HepG2 (cell line): ENCODE measurements around the gene E2F1. TPM values are rescaled to one million over a fixed set of nuclear protein-coding genes. Genes with fewer than 3 reads are reported as not detected.

Source experiments
- ATAC-seq: fragments of 200-7000 bp; cut with Tn5 transposase; 3 replicates; pipeline ENCODE4 v1.9.1; 2020; ENCODE audit warnings: mild to moderate bottlenecking, moderate library complexity
- BruUV-seq: library from RNA; stranded (reverse); fragments of 400-500 nt; replicated peaks from 2 replicates; lab custom pipeline; 2021; lab: Mats Ljungman, UMichigan
- CTCF ChIA-PET: fragments of 300-600 bp; formaldehyde crosslinking; extraction: SDS; loops from one replicate; lab custom pipeline; 2021; ENCODE audit warnings: low total read pairs, inconsistent platforms, low intra/inter-chr PET ratio; lab: Yijun Ruan, JAX
- POLR2A ChIA-PET: fragments of 350-600 bp; sonication (Branson Sonifier 250); formaldehyde crosslinking; loops from one replicate; lab custom pipeline; 2020; ENCODE audit warnings: antibody characterized with exemption, inconsistent platforms; lab: Yijun Ruan, JAX
- DNase-seq: peaks from one replicate; pipeline ENCODE4 v3.0.0-alpha.2; 2015; ENCODE audit warnings: low spot score
- FAIRE-seq: peaks from 3 replicates; lab custom pipeline; 2011; peaks lifted over from hg19 to GRCh38; lab: Jason Lieb, UNC
- H2AFZ ChIP-seq: one replicate; pipeline ENCODE4 v1.6.1; 2011; ENCODE audit warnings: low read length, inconsistent platforms
- H3K27ac ChIP-seq: fragments of 300-600 bp; 3 replicates; pipeline ENCODE4 v1.8.0; 2011; ENCODE audit warnings: mixed run types, mild to moderate bottlenecking, mixed read lengths, low read length, inconsistent platforms; ENCODE audit not compliant: insufficient read depth; ENCODE audit errors: extremely low read length
- H3K27me3 ChIP-seq, 2 experiments: fragments of 200-600 bp in 1 of 2; 2 replicates in 1 of 2; 3 replicates in 1 of 2; pipeline versions ENCODE4 v1.6.0 to v1.8.0; 2011; ENCODE audit warnings: low read length in 2 of 2, mild to moderate bottlenecking in 2 of 2, moderate library complexity in 2 of 2, inconsistent platforms in 1 of 2; ENCODE audit not compliant: insufficient read depth in 2 of 2, control insufficient read depth in 1 of 2
- H3K36me3 ChIP-seq, 2 experiments: fragments of 200-600 bp in 1 of 2; replicated peaks in 1 of 2; 2 replicates in 1 of 2; 3 replicates in 1 of 2; pipeline versions ENCODE4 v1.5.1 to v1.8.0; 2011; ENCODE audit warnings: low read length in 2 of 2, inconsistent platforms in 1 of 2; ENCODE audit not compliant: insufficient read depth in 2 of 2, control insufficient read depth in 1 of 2
- H3K4me1 ChIP-seq: 2 replicates; pipeline ENCODE4 v1.5.1; 2012; ENCODE audit warnings: low read length, inconsistent platforms; ENCODE audit not compliant: insufficient read depth
- H3K4me2 ChIP-seq: 2 replicates; pipeline ENCODE4 v1.6.0; 2011; ENCODE audit warnings: low read depth, low read length, inconsistent platforms
- H3K4me3 ChIP-seq, 3 experiments: fragments of 200-600 bp in 1 of 3; sonication (generic), shearing (Covaris generic) in 1 of 3; replicated peaks in 1 of 3; 2 replicates each; pipeline ENCODE4 v1.5.1; 2011 to 2016; ENCODE audit warnings: low read length in 3 of 3, inconsistent platforms in 2 of 3, low read depth in 2 of 3, mild to moderate bottlenecking in 2 of 3, control low read depth in 1 of 3, mixed read lengths in 1 of 3; ENCODE audit not compliant: insufficient read depth in 1 of 3
- H3K79me2 ChIP-seq: one replicate; pipeline ENCODE4 v1.6.1; 2011; ENCODE audit warnings: low read length, inconsistent platforms; ENCODE audit not compliant: insufficient read depth
- H3K9ac ChIP-seq: 2 replicates; pipeline ENCODE4 v1.6.0; 2011; ENCODE audit warnings: mild to moderate bottlenecking, low read depth, low read length, inconsistent platforms; ENCODE audit not compliant: insufficient read depth
- H3K9me3 ChIP-seq: 2 replicates; pipeline ENCODE4 v1.5.1; 2012; ENCODE audit warnings: mild to moderate bottlenecking, low read length
- H4K20me1 ChIP-seq: 2 replicates; pipeline ENCODE4 v1.6.0; 2011; ENCODE audit warnings: inconsistent platforms, mild to moderate bottlenecking, low read length, moderate library complexity; ENCODE audit not compliant: insufficient read depth
- CSRNP1 ChIP-seq: sonication (generic); formaldehyde crosslinking; IDR thresholded peaks from 2 replicates; pipeline ENCODE4 v1.8.1; 2023; ENCODE audit warnings: mild to moderate bottlenecking, missing genetic modification reagents
- E2F5 ChIP-seq: sonication (generic); formaldehyde crosslinking; conservative IDR thresholded peaks from 2 replicates; pipeline ENCODE4 v1.4.0; 2020; ENCODE audit warnings: missing genetic modification reagents
- NFYC ChIP-seq: IDR thresholded peaks from 2 replicates; pipeline ENCODE4 v1.6.1; 2016; ENCODE audit warnings: missing genetic modification reagents, missing compliant biosample characterization
- NR2F1 ChIP-seq, 2 experiments: fragments of 450-650 bp in 1 of 2; formaldehyde crosslinking in 1 of 2; IDR thresholded peaks; 2 replicates each; pipeline versions ENCODE4 v1.5.0 to v1.6.1; 2016 to 2020; ENCODE audit warnings: mild to moderate bottlenecking in 1 of 2, missing compliant biosample characterization in 1 of 2, missing genetic modification reagents in 1 of 2, moderate library complexity in 1 of 2
- PATZ1 ChIP-seq: sonication (generic); formaldehyde crosslinking; IDR thresholded peaks from 2 replicates; pipeline ENCODE4 v1.4.0; 2020; ENCODE audit warnings: missing genetic modification reagents
- RFXANK ChIP-seq: IDR thresholded peaks from 2 replicates; pipeline ENCODE4 v1.6.1; 2016
- RNF219 ChIP-seq: sonication (generic); formaldehyde crosslinking; IDR thresholded peaks from 2 replicates; pipeline ENCODE4 v1.5.0; 2020; ENCODE audit warnings: mild to moderate bottlenecking, missing genetic modification reagents
- ZFX ChIP-seq: sonication (generic); formaldehyde crosslinking; IDR thresholded peaks from 2 replicates; pipeline ENCODE4 v1.4.0; 2020; ENCODE audit warnings: mild to moderate bottlenecking, low read depth, missing genetic modification reagents, moderate library complexity
- ZNF501 ChIP-seq: sonication (generic); formaldehyde crosslinking; IDR thresholded peaks from 2 replicates; pipeline ENCODE4 v1.5.1; 2020; ENCODE audit warnings: mild to moderate bottlenecking, moderate library complexity, missing genetic modification reagents
- ZNF678 ChIP-seq: sonication (generic); formaldehyde crosslinking; IDR thresholded peaks from 2 replicates; pipeline ENCODE4 v1.4.0; 2020; ENCODE audit warnings: mild to moderate bottlenecking, missing genetic modification reagents
- ZNF691 ChIP-seq: sonication (generic); formaldehyde crosslinking; IDR thresholded peaks from 2 replicates; pipeline ENCODE4 v1.4.0; 2020; ENCODE audit warnings: missing genetic modification reagents, low read depth, mild to moderate bottlenecking, borderline replicate concordance
- WGBS: methylation state at CpG from one replicate; pipeline ENCODE4 v1.1.6; 2017; ENCODE audit warnings: low lambda C conversion rate; 5-methylcytosine and 5-hydroxymethylcytosine counted together
- in situ Hi-C: cut with HindIII; loops from 2 replicates; pipeline ENCODE4 v1.10.0; 2017; ENCODE audit warnings: low pct_unique_long_range_greater_than_20kb; ENCODE audit not compliant: extremely low pct_ligation_motif_present
- intact Hi-C: fragments of 100-400 bp; cut with micrococcal nuclease; formaldehyde crosslinking; loops from one replicate; pipeline ENCODE4 v1.10.0; 2022; ENCODE audit not compliant: unreplicated experiment
- polyA plus RNA-seq, 8 experiments: library from polyadenylated mRNA; depleted of rRNA in 3 of 8; stranded (reverse) in 7 of 8; unstranded in 1 of 8; fragments of >200 nt; fragmentation: Illumina TruSeq in 4 of 8; extraction: Trizol in 4 of 8; gene quantifications; 2 replicates each; pipeline versions ENCODE4 v1.2.1 to v1.2.3, GENCODE V29; 2011 to 2016; ENCODE audit warnings: low read depth in 4 of 8, missing spikeins in 1 of 8, mixed read lengths in 1 of 8; ENCODE audit not compliant: insufficient read depth in 1 of 8
- total RNA-seq, 5 experiments: library from RNA; depleted of rRNA; stranded (reverse); fragments of >200 nt; fragmentation: Illumina TruSeq; extraction: Trizol; gene quantifications; 2 replicates each; pipeline ENCODE4 v1.2.3, GENCODE V29; 2016; ENCODE audit warnings: low read depth in 1 of 5

E2F1 gene
- total and polyA plus RNA-seq, 2 of the 13 experiments (the other 11 are each of a cell fraction or from before 2014, with no cell fraction given), result 25.5 to 39.4 TPM

- peak overlapping the region; percentile 7; the same call in 1 of the 2 replicates for H3K9ac ChIP-seq
- H3K4me2 ChIP-seq, result peak overlapping the region; percentile 83
- TF ChIP-seq ZNF501 (CRISPR knock-in tag) (peak; percentile 22; the same call in 1 of the 2 replicates), PATZ1 (CRISPR knock-in tag) (no peak), ZNF691 (CRISPR knock-in tag) (no peak), RFXANK (CRISPR knock-in tag) (no peak), CSRNP1 (0 out of 2 replicates have a peak, but pooled peaks have one; percentile 16), NFYC (CRISPR knock-in tag) (no peak), ZFX (CRISPR knock-in tag) (no peak), E2F5 (CRISPR knock-in tag) (no peak), RNF219 (CRISPR knock-in tag) (no peak), ZNF678 (CRISPR knock-in tag) (no peak), NR2F1 (CRISPR knock-in tag; IDR thresholded peaks at IDR 0.05) (no peak)
These were observed 14.5 kb downstream of the E2F1 start for GRCh38 chr20:33671573-33672288.

More at GRCh38 chr20:33671573-33672288, 14.5 kb downstream of the E2F1 start:
- Histone ChIP-seq H3K27me3 (peaks cover 0 to 3% of the 10 kb centered on the region in 2 experiments; a peak in 1 of 5 replicates), H2AFZ (no peak overlapping the region), H3K27ac (no peak overlapping the region), H4K20me1 (0 out of 2 replicates have a peak, but pooled peaks cover 3% of the 10 kb centered on the region), H3K4me3 (peak overlapping the region in 1 of 3 experiments; percentile 96; a peak in 1 of 6 replicates), H3K9me3 (no peaks in the 10 kb centered on the region), H3K79me2 (peaks cover 24% of the 10 kb centered on the region), H3K4me1 (peaks cover 51% of the 10 kb centered on the region), H3K36me3 (peaks cover 16 to 41% of the 10 kb centered on the region in 2 experiments)
- CTCF ChIA-PET, result no interaction called here
- in situ Hi-C loops, result no loop called here
- DNase-seq (no peak), FAIRE-seq (no peak), ATAC-seq (no peak)
- intact Hi-C loops, result loop anchor here (5.0 kb wide), 2 partner anchors 61 to 326 kb away; partner anchors contain the start of gene ZNF341
- TSS peak; percentile 51 for BruUV-seq
- WGBS, result 96% methylated on average over 6 of the region's 8 CpGs
- POLR2A ChIA-PET, result interaction anchor here (0.9 to 2.4 kb wide), 3 partner anchors 8 to 228 kb away, joined by 3 to 16 read pairs (median 4); partner anchors contain the start of genes CBFA2T2 and SNTA1
